ENCODE measurements around the gene MRPL52. TPM values are rescaled to one million over a fixed set of nuclear protein-coding genes. Genes with fewer than 3 reads are reported as not detected.
A peak's percentile ranks its signal among the peaks of the same experiment; 100 is the strongest.

MRPL52 gene
- total and polyA plus RNA-seq, 10 of the 15 experiments (the other 5 are each of a cell fraction or from before 2014, with no cell fraction given): 51.7 to 541 (median 142) TPM

DNA sequence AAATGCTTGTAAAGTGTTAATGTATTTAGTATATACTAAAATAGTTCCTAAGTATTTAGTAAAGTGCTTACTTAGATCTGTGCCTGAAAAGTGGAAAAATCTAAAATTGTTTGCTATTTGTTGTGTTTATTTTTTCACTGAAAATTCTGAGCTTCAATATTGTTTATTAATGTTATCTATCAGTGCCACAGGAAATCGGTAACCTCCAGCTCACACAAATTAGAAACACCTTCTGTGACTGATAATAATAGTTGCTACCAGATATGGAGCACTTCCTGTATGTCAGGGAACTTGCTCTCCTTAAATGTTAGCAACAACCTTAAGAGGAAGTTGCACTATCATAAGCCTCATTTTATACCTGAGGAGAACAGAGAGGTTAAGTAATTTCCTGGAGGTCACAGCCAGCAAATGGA, 41.1 kb downstream of the MRPL52 start (continued):
- TF ChIP-seq SMARCA5 (IDR thresholded peaks at IDR 0.05) (peak; percentile 72), POLR2A (IDR thresholded peaks at IDR 0.05; ENCODE audit: low read depth, low read length) (no peak), TAF1 (IDR thresholded peaks at IDR 0.05; ENCODE audit: borderline replicate concordance, low read depth, low read length) (no peak), KLF5 (IDR thresholded peaks at IDR 0.05; ENCODE audit: partially characterized antibody) (no peak), FOS (IDR thresholded peaks at IDR 0.05; ENCODE audit: borderline replicate concordance, extremely low read depth, insufficient read length) (no peak), ETV6 (conservative IDR thresholded peaks at IDR 0.05 in 1 of 2, IDR thresholded peaks at IDR 0.05 in 1 of 2; ENCODE audit: borderline replicate concordance in 1 of 2, low read depth in 1 of 2) (no peak; a peak in 1 of 4 replicates), E4F1 (IDR thresholded peaks at IDR 0.05; ENCODE audit: borderline replicate concordance, partially characterized antibody) (no peak), USF2 (IDR thresholded peaks at IDR 0.05; ENCODE audit: borderline replicate concordance, low read depth, low read length) (no peak), KDM1A (IDR thresholded peaks at IDR 0.05; ENCODE audit: borderline replicate concordance) (no peak), IRF4 (IDR thresholded peaks at IDR 0.05; ENCODE audit: low read depth, low read length) (peak; percentile 60; the same call in 1 of the 2 replicates), SMAD5 (IDR thresholded peaks at IDR 0.05; ENCODE audit: low read depth) (no peak), BHLHE40 (IDR thresholded peaks at IDR 0.05; ENCODE audit: borderline replicate concordance in 1 of 2, low read depth in 2 of 2, low read length in 1 of 2) (0 out of 4 replicates have a peak, but pooled peaks of 1 of the 2 experiments have one; percentile 1), ZNF274 (IDR thresholded peaks at IDR 0.05; ENCODE audit: insufficient read depth, insufficient read length) (no peak), NFYB (IDR thresholded peaks at IDR 0.05; ENCODE audit: insufficient read depth, low read depth, low read length) (no peak)
- TF ChIP-seq, protein P1, sequence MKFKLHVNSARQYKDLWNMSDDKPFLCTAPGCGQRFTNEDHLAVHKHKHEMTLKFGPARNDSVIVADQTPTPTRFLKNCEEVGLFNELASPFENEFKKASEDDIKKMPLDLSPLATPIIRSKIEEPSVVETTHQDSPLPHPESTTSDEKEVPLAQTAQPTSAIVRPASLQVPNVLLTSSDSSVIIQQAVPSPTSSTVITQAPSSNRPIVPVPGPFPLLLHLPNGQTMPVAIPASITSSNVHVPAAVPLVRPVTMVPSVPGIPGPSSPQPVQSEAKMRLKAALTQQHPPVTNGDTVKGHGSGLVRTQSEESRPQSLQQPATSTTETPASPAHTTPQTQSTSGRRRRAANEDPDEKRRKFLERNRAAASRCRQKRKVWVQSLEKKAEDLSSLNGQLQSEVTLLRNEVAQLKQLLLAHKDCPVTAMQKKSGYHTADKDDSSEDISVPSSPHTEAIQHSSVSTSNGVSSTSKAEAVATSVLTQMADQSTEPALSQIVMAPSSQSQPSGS (IDR thresholded peaks at IDR 0.05; ENCODE audit: low read length): peak; percentile 61; the same call in 1 of the 2 replicates
